ENCODE measurements around the gene S100A12.

S100A12 gene

GRCh38 chr1:153365696-153366095 lies 9.7 kb downstream of the S100A12 start:
- Histone ChIP-seq H3K27me3 (ENCODE audit: control insufficient read depth, insufficient read depth, low read length) (peaks cover 5% of the 10 kb centered on the region; the same call in 1 of the 2 replicates), H3K9ac (ENCODE audit: low read length) (no peak overlapping the region), H3K36me3 (ENCODE audit: control insufficient read depth, insufficient read depth, low read length) (no peaks in the 10 kb centered on the region), H3K27ac (ENCODE audit: low read depth, low read length) (no peak overlapping the region), H3K4me1 (ENCODE audit: control insufficient read depth, insufficient read depth, low read length) (no peaks in the 10 kb centered on the region), H3K4me3 (ENCODE audit: low read depth, low read length) (no peak overlapping the region), H3K9me3 (ENCODE audit: control insufficient read depth, insufficient read depth, low read depth, low read length) (no peaks in the 10 kb centered on the region)

DNA sequence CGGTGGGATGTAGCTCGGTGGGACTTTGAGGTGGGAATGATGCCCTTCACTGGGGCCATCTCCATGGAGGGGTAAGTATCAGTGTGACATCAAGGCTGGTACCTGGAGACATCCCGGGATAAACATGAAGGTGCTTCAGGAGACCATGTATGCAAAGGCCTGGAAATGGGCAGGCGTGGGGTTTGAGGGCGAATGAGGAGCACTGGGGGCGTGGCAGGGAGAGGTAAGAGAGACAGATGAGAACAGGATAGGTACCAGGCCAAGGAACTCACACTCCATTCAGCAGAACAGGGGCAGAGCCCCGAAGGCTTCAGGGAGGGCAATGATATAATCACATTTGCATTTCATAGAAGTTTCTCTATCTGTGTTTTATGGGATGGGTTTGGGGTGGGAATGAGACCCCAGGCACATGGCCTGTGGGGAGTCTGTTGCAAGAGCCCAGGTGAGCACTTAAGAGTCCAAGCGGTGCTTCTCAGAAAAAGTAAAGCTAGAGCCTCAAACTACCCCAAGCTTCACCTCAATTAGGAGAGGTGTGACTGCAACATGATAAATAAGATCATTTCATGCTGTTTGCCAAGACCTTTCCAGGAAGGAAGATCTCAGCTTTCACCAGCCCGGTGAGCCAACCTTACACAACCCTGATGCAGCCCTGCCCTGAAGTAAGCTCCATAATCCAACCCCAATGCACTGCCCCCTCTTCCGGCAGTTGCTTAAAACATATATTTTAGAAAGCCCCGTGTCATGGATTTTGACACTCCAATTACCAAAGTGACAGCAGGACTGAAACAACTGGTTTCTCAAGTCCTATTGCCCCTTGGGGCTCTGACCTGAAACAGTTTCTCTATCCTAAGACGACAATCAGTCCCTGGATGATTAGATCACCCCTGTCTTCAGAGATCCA lies 10.4 kb downstream of the S100A12 start:
- Histone ChIP-seq H3K4me1 (ENCODE audit: control insufficient read depth, insufficient read depth, low read length) (no peaks in the 10 kb centered on the region), H3K27ac (ENCODE audit: low read depth, low read length) (no peak overlapping the region), H3K9ac (ENCODE audit: low read length) (no peak overlapping the region), H3K27me3 (ENCODE audit: control insufficient read depth, insufficient read depth, low read length) (peaks cover 5% of the 10 kb centered on the region; the same call in 1 of the 2 replicates), H3K4me3 (ENCODE audit: low read depth, low read length) (no peak overlapping the region), H3K36me3 (ENCODE audit: control insufficient read depth, insufficient read depth, low read length) (no peaks in the 10 kb centered on the region), H3K9me3 (ENCODE audit: control insufficient read depth, insufficient read depth, low read depth, low read length) (no peaks in the 10 kb centered on the region)

GRCh38 chr1:153364156-153364555 lies 11.3 kb downstream of the S100A12 start:
- Histone ChIP-seq H3K9me3 (ENCODE audit: control insufficient read depth, insufficient read depth, low read depth, low read length) (no peaks in the 10 kb centered on the region), H3K4me1 (ENCODE audit: control insufficient read depth, insufficient read depth, low read length) (no peaks in the 10 kb centered on the region), H3K4me3 (ENCODE audit: low read depth, low read length) (no peak overlapping the region), H3K27ac (ENCODE audit: low read depth, low read length) (no peak overlapping the region), H3K36me3 (ENCODE audit: control insufficient read depth, insufficient read depth, low read length) (no peaks in the 10 kb centered on the region), H3K9ac (ENCODE audit: low read length) (no peak overlapping the region), H3K27me3 (ENCODE audit: control insufficient read depth, insufficient read depth, low read length) (peaks cover 5% of the 10 kb centered on the region; the same call in 1 of the 2 replicates)

GRCh38 chr1:153363641-153364040 lies 11.8 kb downstream of the S100A12 start:
- Histone ChIP-seq H3K4me3 (ENCODE audit: low read depth, low read length) (no peak overlapping the region), H3K36me3 (ENCODE audit: control insufficient read depth, insufficient read depth, low read length) (no peaks in the 10 kb centered on the region), H3K27ac (ENCODE audit: low read depth, low read length) (no peak overlapping the region), H3K9ac (ENCODE audit: low read length) (no peak overlapping the region), H3K9me3 (ENCODE audit: control insufficient read depth, insufficient read depth, low read depth, low read length) (no peaks in the 10 kb centered on the region), H3K27me3 (ENCODE audit: control insufficient read depth, insufficient read depth, low read length) (peaks cover 5% of the 10 kb centered on the region; the same call in 1 of the 2 replicates), H3K4me1 (ENCODE audit: control insufficient read depth, insufficient read depth, low read length) (no peaks in the 10 kb centered on the region)

GRCh38 chr1:153362187-153362775 lies 13.1 kb downstream of the S100A12 start:
- H3K4me1 ChIP-seq (ENCODE audit: control insufficient read depth, insufficient read depth, low read length), result no peaks in the 10 kb centered on the region
- no peaks in the 10 kb centered on the region for H3K36me3 ChIP-seq (ENCODE audit: control insufficient read depth, insufficient read depth, low read length)
- no peak overlapping the region for H3K9ac ChIP-seq (ENCODE audit: low read length)
- H3K4me3 ChIP-seq (ENCODE audit: low read depth, low read length), result no peak overlapping the region
- no peak overlapping the region for H3K27ac ChIP-seq (ENCODE audit: low read depth, low read length)
- H3K9me3 ChIP-seq (ENCODE audit: control insufficient read depth, insufficient read depth, low read depth, low read length), result no peaks in the 10 kb centered on the region
- H3K27me3 ChIP-seq (ENCODE audit: control insufficient read depth, insufficient read depth, low read length), result peaks cover 5% of the 10 kb centered on the region; the same call in 1 of the 2 replicates

DNA sequence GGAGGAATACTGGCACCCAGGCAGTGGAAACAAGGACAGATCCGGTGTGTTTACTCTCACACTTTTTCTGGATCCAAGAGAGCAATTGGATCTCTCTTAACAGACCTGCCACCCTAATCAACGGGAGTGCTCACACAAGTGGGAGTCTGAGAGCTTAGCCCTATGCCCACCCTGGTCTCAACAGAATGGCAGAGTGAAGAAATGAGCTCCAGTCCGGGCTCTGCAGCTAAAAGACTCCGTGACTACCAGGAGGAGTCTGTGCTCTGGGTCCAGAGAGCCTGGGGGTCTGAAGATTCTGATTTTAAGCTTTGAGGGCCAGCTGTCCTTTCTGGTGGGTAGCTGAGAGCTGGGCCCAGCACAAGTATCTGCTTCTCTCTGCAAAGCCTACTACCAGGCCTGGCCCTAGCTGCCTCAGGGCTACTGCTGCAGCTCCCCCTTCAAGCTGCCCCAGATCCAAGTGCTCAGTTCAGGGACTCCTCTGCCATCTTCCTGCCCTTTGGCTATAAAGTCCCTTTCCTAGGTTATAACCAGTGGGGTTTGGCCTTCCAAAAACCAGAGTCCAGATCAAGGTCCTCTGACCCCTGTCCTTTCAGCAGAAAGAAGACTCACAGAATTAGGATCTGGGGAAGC lies 13.8 kb downstream of the S100A12 start:
- H3K9me3 ChIP-seq (ENCODE audit: control insufficient read depth, insufficient read depth, low read depth, low read length), result no peaks in the 10 kb centered on the region
- H3K9ac ChIP-seq (ENCODE audit: low read length), result no peak overlapping the region
- peaks cover 5% of the 10 kb centered on the region; the same call in 1 of the 2 replicates for H3K27me3 ChIP-seq (ENCODE audit: control insufficient read depth, insufficient read depth, low read length)
- no peak overlapping the region for H3K27ac ChIP-seq (ENCODE audit: low read depth, low read length)
- no peaks in the 10 kb centered on the region for H3K36me3 ChIP-seq (ENCODE audit: control insufficient read depth, insufficient read depth, low read length)
- H3K4me1 ChIP-seq (ENCODE audit: control insufficient read depth, insufficient read depth, low read length), result no peaks in the 10 kb centered on the region
- no peak overlapping the region for H3K4me3 ChIP-seq (ENCODE audit: low read depth, low read length)

DNA sequence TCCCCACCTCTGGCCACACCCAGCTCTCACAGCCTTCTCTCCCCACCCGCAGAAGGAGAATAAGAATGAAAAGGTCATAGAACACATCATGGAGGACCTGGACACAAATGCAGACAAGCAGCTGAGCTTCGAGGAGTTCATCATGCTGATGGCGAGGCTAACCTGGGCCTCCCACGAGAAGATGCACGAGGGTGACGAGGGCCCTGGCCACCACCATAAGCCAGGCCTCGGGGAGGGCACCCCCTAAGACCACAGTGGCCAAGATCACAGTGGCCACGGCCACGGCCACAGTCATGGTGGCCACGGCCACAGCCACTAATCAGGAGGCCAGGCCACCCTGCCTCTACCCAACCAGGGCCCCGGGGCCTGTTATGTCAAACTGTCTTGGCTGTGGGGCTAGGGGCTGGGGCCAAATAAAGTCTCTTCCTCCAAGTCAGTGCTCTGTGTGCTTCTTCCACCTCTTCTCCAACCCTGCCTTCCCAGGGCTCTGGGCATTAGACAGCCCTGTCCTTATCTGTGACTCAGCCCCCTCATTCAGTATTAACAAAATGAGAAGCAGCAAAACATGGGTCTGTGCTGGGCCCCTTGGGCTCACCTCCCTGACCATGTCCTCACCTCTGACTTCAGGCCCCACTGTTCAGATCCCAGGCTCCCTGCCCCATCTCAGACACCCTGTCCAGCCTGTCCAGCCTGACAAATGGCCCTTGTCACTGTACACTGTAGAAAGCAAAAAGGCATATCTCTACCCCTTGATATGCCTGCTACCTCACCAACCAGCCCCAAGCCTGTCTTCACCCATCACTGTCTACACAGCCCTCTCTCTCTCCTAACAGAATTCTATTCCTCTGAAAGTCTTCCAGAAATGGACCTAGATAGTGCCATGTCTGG lies 14.6 kb downstream of the S100A12 start:
- no peak overlapping the region for H3K9ac ChIP-seq (ENCODE audit: low read length)
- H3K4me3 ChIP-seq (ENCODE audit: low read depth, low read length), result no peak overlapping the region
- H3K27ac ChIP-seq (ENCODE audit: low read depth, low read length), result no peak overlapping the region
- peaks cover 5% of the 10 kb centered on the region; the same call in 1 of the 2 replicates for H3K27me3 ChIP-seq (ENCODE audit: control insufficient read depth, insufficient read depth, low read length)
- H3K4me1 ChIP-seq (ENCODE audit: control insufficient read depth, insufficient read depth, low read length), result no peaks in the 10 kb centered on the region
- H3K36me3 ChIP-seq (ENCODE audit: control insufficient read depth, insufficient read depth, low read length), result no peaks in the 10 kb centered on the region
- no peaks in the 10 kb centered on the region for H3K9me3 ChIP-seq (ENCODE audit: control insufficient read depth, insufficient read depth, low read depth, low read length)

GRCh38 chr1:153360190-153360589 lies 15.2 kb downstream of the S100A12 start:
- H3K9ac ChIP-seq (ENCODE audit: low read length), result no peak overlapping the region
- H3K9me3 ChIP-seq (ENCODE audit: control insufficient read depth, insufficient read depth, low read depth, low read length), result no peaks in the 10 kb centered on the region
- no peak overlapping the region for H3K27ac ChIP-seq (ENCODE audit: low read depth, low read length)
- H3K36me3 ChIP-seq (ENCODE audit: control insufficient read depth, insufficient read depth, low read length), result no peaks in the 10 kb centered on the region
- peaks cover 5% of the 10 kb centered on the region; the same call in 1 of the 2 replicates for H3K27me3 ChIP-seq (ENCODE audit: control insufficient read depth, insufficient read depth, low read length)
- no peak overlapping the region for H3K4me3 ChIP-seq (ENCODE audit: low read depth, low read length)
- H3K4me1 ChIP-seq (ENCODE audit: control insufficient read depth, insufficient read depth, low read length), result no peaks in the 10 kb centered on the region

DNA sequence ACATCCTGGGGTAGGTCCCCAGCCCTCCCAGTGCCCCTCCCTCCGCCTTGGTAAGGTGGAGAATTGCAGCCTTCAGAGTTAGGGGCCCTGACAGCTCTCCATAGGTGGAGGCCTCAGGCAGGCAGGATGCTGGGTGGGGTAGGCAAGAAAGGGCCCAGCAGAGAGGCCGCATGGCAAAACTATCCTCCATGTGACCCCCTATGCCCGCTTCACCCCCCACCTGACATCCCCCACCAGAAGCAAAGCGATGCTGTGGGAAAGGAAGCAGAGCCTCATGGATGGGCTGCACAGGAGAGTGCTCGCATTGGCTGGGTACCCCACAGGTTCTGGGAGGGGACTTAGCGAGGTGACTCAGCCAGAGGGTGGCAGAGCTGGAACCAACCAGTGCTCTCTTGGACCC lies 16.2 kb downstream of the S100A12 start:
- no peaks in the 10 kb centered on the region for H3K4me1 ChIP-seq (ENCODE audit: control insufficient read depth, insufficient read depth, low read length)
- no peak overlapping the region for H3K9ac ChIP-seq (ENCODE audit: low read length)
- H3K27me3 ChIP-seq (ENCODE audit: control insufficient read depth, insufficient read depth, low read length), result peaks cover 5% of the 10 kb centered on the region; the same call in 1 of the 2 replicates
- no peak overlapping the region for H3K27ac ChIP-seq (ENCODE audit: low read depth, low read length)
- no peak overlapping the region for H3K4me3 ChIP-seq (ENCODE audit: low read depth, low read length)
- no peaks in the 10 kb centered on the region for H3K9me3 ChIP-seq (ENCODE audit: control insufficient read depth, insufficient read depth, low read depth, low read length)
- H3K36me3 ChIP-seq (ENCODE audit: control insufficient read depth, insufficient read depth, low read length), result no peaks in the 10 kb centered on the region

- no peak overlapping the region for H3K27ac ChIP-seq (ENCODE audit: low read depth, low read length)
- H3K4me1 ChIP-seq (ENCODE audit: control insufficient read depth, insufficient read depth, low read length), result no peaks in the 10 kb centered on the region
- H3K9me3 ChIP-seq (ENCODE audit: control insufficient read depth, insufficient read depth, low read depth, low read length), result no peaks in the 10 kb centered on the region
- no peak overlapping the region for H3K9ac ChIP-seq (ENCODE audit: low read length)
- peaks cover 3% of the 10 kb centered on the region; the same call in 1 of the 2 replicates for H3K27me3 ChIP-seq (ENCODE audit: control insufficient read depth, insufficient read depth, low read length)
- H3K36me3 ChIP-seq (ENCODE audit: control insufficient read depth, insufficient read depth, low read length), result no peaks in the 10 kb centered on the region
- H3K4me3 ChIP-seq (ENCODE audit: low read depth, low read length), result no peak overlapping the region
Observed at GRCh38 chr1:153358691-153358975, 16.8 kb downstream of the S100A12 start.
